ENCODE results near the gene TSGA10IP.

Gene TSGA10IP

DNA sequence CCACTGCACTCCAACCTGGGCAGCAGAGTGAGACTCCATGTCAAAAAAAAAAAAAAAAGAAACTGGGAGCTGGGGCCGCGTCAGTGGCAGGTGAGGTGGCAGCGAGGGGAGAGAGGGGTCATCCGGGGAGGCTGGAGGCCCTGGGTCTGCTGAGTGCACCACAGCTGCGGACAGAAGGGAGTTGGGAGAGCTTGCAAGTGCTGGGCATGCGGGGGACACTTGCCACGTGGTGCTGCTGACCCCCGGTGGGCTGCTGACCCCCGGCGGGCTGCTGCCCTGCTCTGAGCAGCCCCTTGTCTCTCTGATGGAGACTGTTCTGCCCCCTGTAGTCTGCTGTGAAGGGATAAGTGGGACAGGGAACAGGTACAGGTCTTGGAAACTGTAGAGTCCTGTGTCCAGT lies 23.4 kb upstream of the TSGA10IP start:
- no peaks in the 10 kb centered on the region for H3K27me3 Mint-ChIP-seq
- DNase-seq (no peak), ATAC-seq (replicated peaks) (no peak)
- H3K4me1 Mint-ChIP-seq: peaks cover 15 to 33% of the 10 kb centered on the region in 2 donors
- H3K9me3 Mint-ChIP-seq: no peaks in the 10 kb centered on the region
- peaks cover 26 to 34% of the 10 kb centered on the region in 2 donors for H3K36me3 Mint-ChIP-seq
- H3K27ac Mint-ChIP-seq: peak overlapping the region; percentile 42
- H3K4me3 Mint-ChIP-seq: no peak overlapping the region

DNA sequence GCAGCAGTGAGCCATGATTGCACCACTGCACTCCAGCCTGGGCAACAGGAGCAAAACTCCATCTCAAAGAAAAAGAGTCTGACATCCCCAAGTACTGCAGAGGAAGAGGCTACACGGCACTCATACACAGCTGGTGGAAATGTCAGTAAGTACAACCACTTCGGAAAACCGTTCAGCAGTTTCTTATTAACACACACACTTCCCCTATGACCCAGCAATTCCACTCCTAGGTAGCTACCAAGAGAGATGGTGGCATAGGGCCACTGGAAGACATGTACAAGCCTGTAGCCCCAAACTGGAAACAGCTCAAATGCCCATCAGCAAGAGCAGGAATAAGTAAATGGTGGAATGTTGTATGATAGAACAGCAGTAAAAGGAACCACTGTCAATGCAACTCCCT lies 22.7 kb upstream of the TSGA10IP start:
- Mint-ChIP-seq H3K27ac (no peak overlapping the region), H3K9me3 (no peaks in the 10 kb centered on the region), H3K36me3 (peaks cover 23 to 30% of the 10 kb centered on the region in 2 donors), H3K4me1 (peaks cover 13 to 35% of the 10 kb centered on the region in 2 donors), H3K27me3 (no peaks in the 10 kb centered on the region), H3K4me3 (no peak overlapping the region)
- ATAC-seq (replicated peaks) (no peak), DNase-seq (no peak)

DNA sequence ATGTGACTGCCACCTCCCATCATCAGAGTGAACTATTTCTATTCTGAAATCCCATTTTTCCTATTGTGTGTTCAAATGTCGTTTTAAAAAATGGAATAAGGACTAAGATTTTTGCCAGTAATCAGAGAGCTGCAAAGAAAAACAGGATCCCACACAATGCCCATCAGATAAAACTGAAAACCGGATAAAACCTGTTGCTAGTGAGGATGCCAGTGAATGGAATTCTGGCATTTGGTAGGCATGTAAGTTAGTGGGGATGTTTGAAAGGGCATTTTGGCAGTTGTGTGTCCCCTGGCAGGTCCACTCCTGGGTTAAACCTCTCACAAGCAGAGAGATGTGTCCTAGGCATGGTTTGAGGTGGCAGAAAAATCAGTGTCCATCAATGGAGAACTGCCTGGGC lies 19.9 kb upstream of the TSGA10IP start:
- ATAC-seq (replicated peaks): no peak
- Mint-ChIP-seq H3K27me3 (no peaks in the 10 kb centered on the region), H3K4me3 (no peak overlapping the region), H3K4me1 (peaks cover 22 to 45% of the 10 kb centered on the region in 2 donors), H3K36me3 (peaks cover 19 to 22% of the 10 kb centered on the region in 2 donors), H3K9me3 (no peaks in the 10 kb centered on the region), H3K27ac (no peak overlapping the region)
- DNase-seq: no peak

DNA sequence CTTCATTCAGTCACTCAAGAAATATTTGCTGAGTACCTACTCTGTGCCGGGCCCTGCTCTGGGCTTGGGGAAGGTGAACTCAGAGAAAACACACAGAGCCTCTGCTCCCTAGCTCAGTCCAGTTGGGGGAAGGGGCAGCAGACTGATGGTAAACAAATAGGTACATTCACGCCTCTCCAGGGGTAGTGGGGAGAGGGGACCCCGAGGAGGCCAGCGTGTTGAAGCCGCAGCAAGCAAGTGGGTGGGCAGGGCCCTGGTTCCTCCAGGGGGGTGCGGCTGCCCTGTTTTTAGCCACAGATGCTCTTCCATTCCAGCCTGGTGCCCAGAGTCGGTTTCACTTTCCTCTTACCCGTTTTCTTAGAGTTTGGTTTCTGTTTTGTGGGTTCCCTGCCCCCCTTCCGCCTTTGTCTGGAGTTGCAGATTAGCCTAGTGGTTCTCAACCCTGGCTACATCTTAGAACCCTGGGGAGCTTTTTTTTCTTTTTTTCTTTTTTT lies 17.3 kb upstream of the TSGA10IP start:
- Mint-ChIP-seq H3K36me3 (peaks cover 4 to 8% of the 10 kb centered on the region in 2 donors), H3K4me1 (peaks cover 21 to 36% of the 10 kb centered on the region in 2 donors), H3K27me3 (no peaks in the 10 kb centered on the region), H3K9me3 (no peaks in the 10 kb centered on the region), H3K27ac (peak overlapping the region; percentile 96), H3K4me3 (peak overlapping the region; percentile 79 to 87)
- ATAC-seq (replicated peaks): peak; percentile 91 to 92
- DNase-seq: peak; percentile 39

DNA sequence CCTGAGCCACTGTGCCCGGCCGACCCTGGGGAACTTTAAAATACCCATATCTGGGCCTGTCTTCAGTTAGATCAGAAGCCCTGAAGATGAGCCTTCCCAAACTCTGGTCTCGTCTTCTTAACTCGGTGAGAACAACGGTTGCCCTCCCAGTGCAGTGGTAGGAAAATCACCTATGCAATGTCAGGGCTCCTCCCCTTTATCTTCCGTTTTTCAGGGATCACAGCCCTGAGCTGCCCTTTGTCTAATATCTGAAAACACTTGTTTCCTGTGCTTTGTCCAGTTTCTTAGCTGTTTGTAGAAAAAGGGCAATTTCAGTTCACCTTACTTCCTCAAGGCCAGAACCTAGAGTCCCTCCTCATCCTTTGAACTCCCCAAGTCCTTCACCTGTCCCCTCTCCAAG lies 16.6 kb upstream of the TSGA10IP start:
- Mint-ChIP-seq H3K36me3 (peaks cover 2 to 7% of the 10 kb centered on the region in 2 donors), H3K4me1 (peaks cover 21 to 36% of the 10 kb centered on the region in 2 donors), H3K9me3 (no peaks in the 10 kb centered on the region), H3K27me3 (no peaks in the 10 kb centered on the region), H3K4me3 (peak overlapping the region; percentile 79 to 87), H3K27ac (peak overlapping the region; percentile 96)
- DNase-seq (no peak), ATAC-seq (replicated peaks) (peak; percentile 16 to 19)

DNA sequence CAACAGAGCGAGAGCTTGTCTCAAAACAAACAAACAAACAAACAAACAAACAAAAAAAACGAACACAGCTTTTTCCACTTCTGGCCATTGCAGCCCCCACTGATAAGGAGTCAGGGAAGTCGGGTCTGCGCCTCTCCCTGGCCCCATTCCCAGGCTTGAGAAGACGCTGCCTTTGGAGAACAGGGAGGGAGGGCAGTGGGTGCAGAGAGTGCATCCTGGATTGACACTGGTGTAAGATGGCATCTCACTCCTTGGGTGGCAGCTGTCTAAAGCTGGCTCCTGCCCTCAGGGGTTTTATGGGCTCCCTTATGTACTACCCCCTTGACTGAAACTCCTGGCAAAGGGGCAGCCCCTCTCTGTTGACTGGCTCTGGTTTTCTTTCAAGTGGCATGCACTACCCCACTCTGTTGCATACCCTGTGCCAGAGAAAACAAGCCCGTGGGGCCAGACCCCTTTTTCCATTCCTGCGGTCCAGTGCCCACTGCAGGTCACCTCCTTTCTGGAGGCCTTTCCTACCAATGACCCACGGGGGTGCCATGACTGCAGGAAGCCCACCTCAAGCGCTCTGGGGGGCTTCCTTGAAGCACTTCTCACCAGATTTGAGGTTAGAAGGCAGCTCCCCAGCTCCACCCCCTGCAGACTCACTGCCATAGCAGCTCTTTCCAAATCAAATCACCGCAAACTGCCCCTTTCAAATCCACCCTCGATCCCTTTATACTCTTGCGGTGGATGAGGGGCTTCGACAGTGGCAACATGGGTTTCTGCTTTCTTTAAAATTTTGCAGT lies 13.3 kb upstream of the TSGA10IP start:
- H3K4me1 Mint-ChIP-seq: peaks cover 21 to 34% of the 10 kb centered on the region in 2 donors
- no peaks in the 10 kb centered on the region for H3K36me3 Mint-ChIP-seq
- DNase-seq (no peak), ATAC-seq (replicated peaks) (no peak)
- no peaks in the 10 kb centered on the region for H3K9me3 Mint-ChIP-seq
- no peak overlapping the region for H3K27ac Mint-ChIP-seq
- H3K4me3 Mint-ChIP-seq: no peak overlapping the region
- peaks cover 0 to under 1% of the 10 kb centered on the region in 2 donors for H3K27me3 Mint-ChIP-seq

DNA sequence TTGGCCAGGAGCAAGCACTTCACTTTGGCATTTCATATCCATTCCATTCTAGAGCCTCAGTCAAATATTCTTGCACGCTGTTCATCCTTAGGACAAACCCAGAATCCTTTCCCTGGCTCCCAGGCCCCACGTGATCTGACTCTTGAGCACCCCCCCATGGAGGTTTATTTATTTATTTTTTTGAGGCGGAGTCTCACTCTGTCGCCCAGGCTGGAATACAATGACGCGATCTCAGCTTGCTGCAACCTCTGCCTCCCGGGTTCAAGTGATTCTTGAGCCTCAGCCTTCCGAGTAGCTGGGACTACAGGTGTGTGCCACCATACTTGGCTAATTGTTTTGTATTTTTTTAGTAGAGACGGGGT lies 12.7 kb upstream of the TSGA10IP start:
- ATAC-seq (replicated peaks) (no peak), DNase-seq (no peak)
- peaks cover 18 to 28% of the 10 kb centered on the region in 2 donors for H3K4me1 Mint-ChIP-seq
- H3K27ac Mint-ChIP-seq: no peak overlapping the region
- peaks cover 0 to 6% of the 10 kb centered on the region in 2 donors for H3K27me3 Mint-ChIP-seq
- no peak overlapping the region for H3K4me3 Mint-ChIP-seq
- H3K9me3 Mint-ChIP-seq: no peaks in the 10 kb centered on the region
- no peaks in the 10 kb centered on the region for H3K36me3 Mint-ChIP-seq

DNA sequence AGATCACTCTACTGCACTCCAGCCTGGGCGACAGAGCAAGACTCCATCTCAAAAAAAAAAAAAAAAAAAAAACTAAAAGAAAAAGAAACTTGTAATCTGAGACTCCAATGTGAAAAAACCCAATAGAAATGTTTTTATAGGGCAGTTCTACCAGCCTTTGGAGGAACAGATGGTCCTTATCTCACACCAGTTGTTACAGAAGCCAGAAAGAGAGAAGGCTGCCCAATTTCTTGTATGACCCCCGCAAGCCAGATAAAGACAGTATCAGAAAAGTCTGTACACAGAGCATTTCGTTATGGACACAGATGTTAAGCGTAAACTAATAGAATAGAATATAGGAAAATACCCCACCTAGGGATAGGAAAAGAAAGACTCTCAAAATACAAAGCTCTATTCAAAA lies 11.3 kb upstream of the TSGA10IP start:
- peaks cover 0 to 11% of the 10 kb centered on the region in 2 donors for H3K27me3 Mint-ChIP-seq
- H3K36me3 Mint-ChIP-seq: no peaks in the 10 kb centered on the region
- H3K4me1 Mint-ChIP-seq: peaks cover 4 to 14% of the 10 kb centered on the region in 2 donors
- no peak overlapping the region for H3K4me3 Mint-ChIP-seq
- ATAC-seq (replicated peaks) (no peak), DNase-seq (no peak)
- H3K9me3 Mint-ChIP-seq: no peaks in the 10 kb centered on the region
- no peak overlapping the region for H3K27ac Mint-ChIP-seq

DNA sequence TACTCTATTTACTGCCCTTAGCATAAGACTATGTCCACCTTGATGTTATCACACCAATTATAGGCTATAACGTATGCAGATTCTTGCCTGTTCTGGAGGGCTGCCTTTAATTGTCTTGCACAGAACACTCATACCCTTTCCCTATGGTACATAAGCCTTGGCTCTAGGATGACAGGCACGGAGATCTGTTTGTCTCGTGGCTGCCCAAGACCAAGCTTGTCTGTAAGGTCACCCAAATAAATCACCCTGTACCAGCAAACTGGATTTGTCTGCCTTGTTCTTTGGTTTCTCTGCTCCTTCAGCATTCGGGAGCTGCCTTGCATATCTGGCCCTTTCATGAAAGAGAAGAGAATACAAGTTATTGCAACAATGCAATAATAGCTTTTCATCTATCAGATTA lies 7.5 kb upstream of the TSGA10IP start:
- H3K36me3 Mint-ChIP-seq: no peaks in the 10 kb centered on the region
- no peaks in the 10 kb centered on the region for H3K9me3 Mint-ChIP-seq
- H3K27me3 Mint-ChIP-seq: peaks cover 0 to 11% of the 10 kb centered on the region in 2 donors
- ATAC-seq (replicated peaks) (no peak), DNase-seq (no peak)
- peaks cover 14 to 15% of the 10 kb centered on the region in 2 donors for H3K4me1 Mint-ChIP-seq
- no peak overlapping the region for H3K4me3 Mint-ChIP-seq
- no peak overlapping the region for H3K27ac Mint-ChIP-seq

DNA sequence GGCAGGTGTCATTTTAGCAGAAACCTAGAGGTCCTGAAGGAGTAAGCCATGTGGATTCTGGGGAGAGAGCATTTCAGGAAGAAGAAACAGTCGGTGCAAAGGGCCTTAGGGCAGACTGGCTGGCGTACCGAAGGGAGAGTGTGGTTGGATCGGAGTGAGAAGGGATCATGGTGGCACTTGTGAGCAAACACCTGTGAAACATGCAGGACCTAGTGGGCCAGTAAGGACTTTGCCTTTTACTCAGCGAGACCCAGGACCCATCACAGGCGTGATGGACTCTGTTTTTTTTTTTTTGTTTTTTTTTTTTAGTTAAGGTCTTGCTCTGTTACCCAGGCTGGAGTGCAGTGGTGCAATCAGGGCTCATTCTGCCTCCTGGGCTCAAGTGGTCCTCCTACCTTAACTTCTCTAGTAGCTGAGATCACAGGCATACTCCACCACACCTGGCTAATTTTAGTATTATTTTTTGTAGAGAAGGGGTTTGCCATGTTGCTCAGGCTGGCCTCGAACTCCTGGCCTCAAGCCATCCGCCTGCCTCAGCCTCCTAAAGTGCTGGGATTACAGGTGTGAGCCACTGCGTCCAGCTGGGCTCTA lies 3.5 kb upstream of the TSGA10IP start:
- Mint-ChIP-seq H3K27me3 (peaks cover 0 to 11% of the 10 kb centered on the region in 2 donors), H3K9me3 (no peaks in the 10 kb centered on the region), H3K4me3 (peak overlapping the region; percentile 26 to 40), H3K4me1 (peaks cover 14 to 15% of the 10 kb centered on the region in 2 donors), H3K36me3 (no peaks in the 10 kb centered on the region), H3K27ac (peak overlapping the region; percentile 79)
- DNase-seq (no peak), ATAC-seq (replicated peaks) (no peak)

DNA sequence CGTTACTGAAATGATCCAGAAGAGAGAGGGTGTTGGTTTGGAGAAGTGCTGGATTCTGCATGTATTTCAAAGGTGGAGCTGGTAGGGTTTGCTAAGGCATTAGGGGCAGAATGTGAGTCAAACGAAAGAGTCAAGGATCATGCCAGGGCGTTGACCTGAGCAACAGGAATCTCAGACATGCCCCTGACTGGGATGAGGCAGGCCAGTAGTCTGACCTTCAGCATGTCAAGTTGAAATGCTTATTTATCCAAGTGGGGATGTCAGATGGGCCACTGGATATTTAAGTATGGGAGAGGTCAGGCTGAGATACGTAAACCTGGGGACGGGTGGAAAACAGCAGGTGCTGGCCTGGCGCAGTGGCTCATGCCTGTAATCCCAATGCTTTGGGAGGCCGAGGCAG lies 2.7 kb upstream of the TSGA10IP start:
- Mint-ChIP-seq H3K9me3 (no peaks in the 10 kb centered on the region), H3K4me1 (peaks cover 14 to 15% of the 10 kb centered on the region in 2 donors), H3K27me3 (peaks cover 4 to 10% of the 10 kb centered on the region in 2 donors), H3K36me3 (no peaks in the 10 kb centered on the region), H3K4me3 (no peak overlapping the region), H3K27ac (peak overlapping the region; percentile 25)
- DNase-seq: no peak
- no peak for ATAC-seq (replicated peaks)

DNA sequence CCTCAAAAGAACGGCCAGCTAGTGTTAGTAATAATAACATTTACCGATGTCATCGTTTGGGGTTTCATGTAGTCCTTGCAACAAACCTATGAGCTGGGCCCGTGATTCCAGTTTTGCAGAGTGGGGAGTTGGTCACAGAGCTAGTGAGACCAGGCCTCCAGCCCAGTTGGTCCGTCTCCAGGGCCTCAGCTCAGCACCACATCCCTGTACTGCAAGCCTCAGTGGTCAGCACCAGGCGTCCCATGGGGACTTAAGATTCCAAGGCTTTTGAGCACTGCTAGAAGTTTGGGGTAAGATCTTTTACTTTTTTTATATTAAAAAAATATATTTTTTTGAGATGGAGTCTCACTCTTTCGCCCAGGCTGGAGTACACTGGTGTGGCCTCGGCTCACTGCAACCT lies 1.1 kb upstream of the TSGA10IP start:
- Mint-ChIP-seq H3K4me3 (no peak overlapping the region), H3K27me3 (peaks cover 5 to 13% of the 10 kb centered on the region in 2 donors), H3K9me3 (no peaks in the 10 kb centered on the region), H3K27ac (no peak overlapping the region), H3K4me1 (peaks cover 14 to 15% of the 10 kb centered on the region in 2 donors), H3K36me3 (no peaks in the 10 kb centered on the region)
- DNase-seq (no peak), ATAC-seq (replicated peaks) (no peak)

DNA sequence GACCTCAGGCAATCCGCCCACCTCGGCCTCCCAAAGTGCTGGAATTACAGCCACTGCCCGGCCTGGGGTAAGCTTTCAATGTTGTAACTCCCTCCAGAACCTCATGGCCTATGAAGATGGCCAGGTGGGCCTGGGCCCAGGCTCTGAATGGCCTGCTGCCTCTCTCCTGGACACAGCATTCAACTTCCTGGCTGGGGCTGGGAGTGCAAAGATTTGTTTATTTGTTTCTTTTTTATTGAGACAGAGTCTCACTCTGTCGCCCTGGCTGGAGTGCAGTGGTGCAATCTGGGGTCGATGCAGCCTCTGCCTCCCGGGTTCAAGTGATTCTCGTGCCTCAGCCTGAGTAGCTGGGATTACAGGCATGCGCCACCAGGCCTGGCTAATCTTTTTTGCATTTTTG lies 513 bp upstream of the TSGA10IP start:
- no peak overlapping the region for H3K27ac Mint-ChIP-seq

DNA sequence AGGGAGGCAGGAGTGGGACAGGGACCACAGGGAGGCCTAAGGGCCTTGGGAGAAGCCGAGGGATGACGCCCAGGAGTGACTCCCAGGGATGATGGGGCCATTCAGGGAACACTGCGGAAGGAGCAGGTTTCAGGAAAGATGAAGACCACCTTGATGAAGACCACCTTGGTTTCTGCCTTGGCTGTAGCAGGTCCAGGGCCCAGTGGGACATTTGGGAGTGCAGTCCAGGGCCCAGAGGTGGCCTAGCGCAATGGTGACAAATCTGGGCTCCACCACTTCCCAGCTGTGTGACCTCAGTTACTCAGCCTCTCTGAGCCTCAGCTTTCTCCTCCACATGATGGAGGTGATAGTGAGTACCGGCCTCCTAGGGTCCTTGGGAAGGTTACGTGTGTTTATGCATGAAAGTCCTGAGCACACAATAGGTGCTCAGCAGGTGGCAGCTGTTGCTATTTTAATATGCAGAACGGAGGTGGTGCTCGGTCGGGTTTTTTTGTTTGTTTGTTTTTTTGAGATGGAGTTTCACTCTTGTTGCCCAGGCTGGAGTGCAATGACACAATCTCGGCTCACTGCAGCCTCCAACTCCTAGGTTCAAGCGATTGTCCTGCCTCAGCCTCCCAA lies 770 bp downstream of the TSGA10IP start:
- no peaks in the 10 kb centered on the region for H3K9me3 Mint-ChIP-seq
- no peak overlapping the region for H3K27ac Mint-ChIP-seq
- H3K36me3 Mint-ChIP-seq: no peaks in the 10 kb centered on the region
- H3K4me1 Mint-ChIP-seq: peaks cover 6 to 8% of the 10 kb centered on the region in 2 donors
- H3K4me3 Mint-ChIP-seq: no peak overlapping the region
- DNase-seq: no peak
- peaks cover 5 to 13% of the 10 kb centered on the region in 2 donors for H3K27me3 Mint-ChIP-seq
- ATAC-seq (replicated peaks): no peak

More for the DNA sequence above, 513 bp upstream of the TSGA10IP start:
- no peak for DNase-seq
- Mint-ChIP-seq H3K9me3 (no peaks in the 10 kb centered on the region), H3K4me1 (peaks cover 14 to 15% of the 10 kb centered on the region in 2 donors), H3K4me3 (no peak overlapping the region), H3K36me3 (no peaks in the 10 kb centered on the region), H3K27me3 (peaks cover 5 to 13% of the 10 kb centered on the region in 2 donors)
- ATAC-seq (replicated peaks): no peak

All from stimulated activated naive B cell treated with anti-CD40 and anti-IgM and Interleukin-4, amounts not matched to agents 10 μg/mL and 1 μg/mL and 100 μg/mL, for 72 hours (primary cell).